Stomach (tissue), 4 donors: ENCODE results near the gene ASS1.

ENCODE experiments used
- CTCF ChIP-seq, 7 experiments: fragments of 450-650 bp in 4 of 7; fragments of 200-600 bp in 3 of 7; sonication (generic) in 3 of 7; IDR thresholded peaks; one replicate each; pipeline ENCODE4 v1.5.1; 2016 to 2019; ENCODE audit warnings: antibody characterized with exemption in 7 of 7, control low read depth in 2 of 7, mild to moderate bottlenecking in 1 of 7
- POLR2A ChIP-seq, 4 donors: fragments of 450-650 bp; IDR thresholded peaks; one replicate each; pipeline ENCODE4 v1.6.1; 2016; ENCODE audit warnings: antibody characterized with exemption in 4 of 4, control low read depth in 2 of 4, mild to moderate bottlenecking in 1 of 4, moderate library complexity in 1 of 4
- POLR2AphosphoS5 ChIP-seq, 3 donors: sonication (generic); formaldehyde crosslinking; IDR thresholded peaks; one replicate each; pipeline ENCODE4 v1.6.1; 2016; ENCODE audit warnings: antibody characterized with exemption in 3 of 3

- TF ChIP-seq CTCF (IDR thresholded peaks at IDR 0.05), result no peak
- TF ChIP-seq POLR2AphosphoS5 (IDR thresholded peaks at IDR 0.05), result no peak
- no peak for TF ChIP-seq POLR2A (IDR thresholded peaks at IDR 0.05)
Observed at GRCh38 chr9:130424595-130425454, 19.9 kb upstream of the ASS1 start.
